ENCODE data around the gene PRAC1. TPM values are rescaled to one million over a fixed set of nuclear protein-coding genes. Genes with fewer than 3 reads are reported as not detected.

The PRAC1 gene
- total RNA-seq, 1 experiment from 2014 or later: not detected

DNA sequence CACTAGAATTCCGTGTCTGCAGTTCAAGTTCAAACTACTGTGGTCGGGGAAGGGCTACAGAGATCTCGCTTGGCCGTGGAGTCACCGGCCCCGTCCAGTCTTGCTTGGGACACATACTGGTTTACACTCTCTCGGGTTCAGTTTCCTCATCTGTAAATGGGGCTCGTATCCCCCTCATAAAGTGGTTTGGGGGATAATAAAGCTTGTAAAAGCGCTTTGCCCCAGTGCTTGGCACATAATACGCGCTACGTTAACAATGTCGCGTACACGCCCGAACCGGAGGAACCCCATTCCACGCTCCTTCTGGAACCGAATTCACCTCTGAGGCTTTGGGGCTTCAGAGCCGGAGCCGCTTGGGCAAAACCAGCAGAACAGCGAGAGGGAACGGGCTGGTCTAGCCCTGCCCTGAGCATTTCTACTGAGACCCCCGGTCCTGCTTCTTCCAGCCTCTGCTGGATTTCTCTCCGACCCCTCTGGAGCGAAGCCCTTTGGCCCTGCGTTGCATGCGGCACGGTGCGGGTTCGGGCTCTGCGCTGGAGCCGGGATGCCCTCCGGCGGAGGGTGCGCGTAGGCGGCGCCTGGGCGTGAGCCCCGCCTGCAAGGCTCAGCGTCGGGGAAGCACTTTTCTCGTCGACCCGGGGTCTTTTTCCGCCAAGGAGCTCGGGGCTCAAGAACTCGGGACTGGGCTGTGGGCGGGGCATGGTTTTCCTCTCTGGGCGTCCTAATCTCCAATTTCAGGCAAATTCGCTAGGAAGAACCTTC, 32.4 kb upstream of the PRAC1 start:
- 0 out of 2 replicates have a peak, but pooled peaks cover 6% of the 10 kb centered on the region for H3K27me3 ChIP-seq (ENCODE audit: insufficient read depth, low read length)
- no peaks in the 10 kb centered on the region for H3K36me3 ChIP-seq (ENCODE audit: control insufficient read depth in 1 of 2, insufficient read depth in 2 of 2, low read length in 2 of 2)
- TF ChIP-seq, protein P1, sequence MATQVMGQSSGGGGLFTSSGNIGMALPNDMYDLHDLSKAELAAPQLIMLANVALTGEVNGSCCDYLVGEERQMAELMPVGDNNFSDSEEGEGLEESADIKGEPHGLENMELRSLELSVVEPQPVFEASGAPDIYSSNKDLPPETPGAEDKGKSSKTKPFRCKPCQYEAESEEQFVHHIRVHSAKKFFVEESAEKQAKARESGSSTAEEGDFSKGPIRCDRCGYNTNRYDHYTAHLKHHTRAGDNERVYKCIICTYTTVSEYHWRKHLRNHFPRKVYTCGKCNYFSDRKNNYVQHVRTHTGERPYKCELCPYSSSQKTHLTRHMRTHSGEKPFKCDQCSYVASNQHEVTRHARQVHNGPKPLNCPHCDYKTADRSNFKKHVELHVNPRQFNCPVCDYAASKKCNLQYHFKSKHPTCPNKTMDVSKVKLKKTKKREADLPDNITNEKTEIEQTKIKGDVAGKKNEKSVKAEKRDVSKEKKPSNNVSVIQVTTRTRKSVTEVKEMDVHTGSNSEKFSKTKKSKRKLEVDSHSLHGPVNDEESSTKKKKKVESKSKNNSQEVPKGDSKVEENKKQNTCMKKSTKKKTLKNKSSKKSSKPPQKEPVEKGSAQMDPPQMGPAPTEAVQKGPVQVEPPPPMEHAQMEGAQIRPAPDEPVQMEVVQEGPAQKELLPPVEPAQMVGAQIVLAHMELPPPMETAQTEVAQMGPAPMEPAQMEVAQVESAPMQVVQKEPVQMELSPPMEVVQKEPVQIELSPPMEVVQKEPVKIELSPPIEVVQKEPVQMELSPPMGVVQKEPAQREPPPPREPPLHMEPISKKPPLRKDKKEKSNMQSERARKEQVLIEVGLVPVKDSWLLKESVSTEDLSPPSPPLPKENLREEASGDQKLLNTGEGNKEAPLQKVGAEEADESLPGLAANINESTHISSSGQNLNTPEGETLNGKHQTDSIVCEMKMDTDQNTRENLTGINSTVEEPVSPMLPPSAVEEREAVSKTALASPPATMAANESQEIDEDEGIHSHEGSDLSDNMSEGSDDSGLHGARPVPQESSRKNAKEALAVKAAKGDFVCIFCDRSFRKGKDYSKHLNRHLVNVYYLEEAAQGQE (IDR thresholded peaks at IDR 0.05; ENCODE audit: low read depth): no peak
- TF ChIP-seq, protein P2, sequence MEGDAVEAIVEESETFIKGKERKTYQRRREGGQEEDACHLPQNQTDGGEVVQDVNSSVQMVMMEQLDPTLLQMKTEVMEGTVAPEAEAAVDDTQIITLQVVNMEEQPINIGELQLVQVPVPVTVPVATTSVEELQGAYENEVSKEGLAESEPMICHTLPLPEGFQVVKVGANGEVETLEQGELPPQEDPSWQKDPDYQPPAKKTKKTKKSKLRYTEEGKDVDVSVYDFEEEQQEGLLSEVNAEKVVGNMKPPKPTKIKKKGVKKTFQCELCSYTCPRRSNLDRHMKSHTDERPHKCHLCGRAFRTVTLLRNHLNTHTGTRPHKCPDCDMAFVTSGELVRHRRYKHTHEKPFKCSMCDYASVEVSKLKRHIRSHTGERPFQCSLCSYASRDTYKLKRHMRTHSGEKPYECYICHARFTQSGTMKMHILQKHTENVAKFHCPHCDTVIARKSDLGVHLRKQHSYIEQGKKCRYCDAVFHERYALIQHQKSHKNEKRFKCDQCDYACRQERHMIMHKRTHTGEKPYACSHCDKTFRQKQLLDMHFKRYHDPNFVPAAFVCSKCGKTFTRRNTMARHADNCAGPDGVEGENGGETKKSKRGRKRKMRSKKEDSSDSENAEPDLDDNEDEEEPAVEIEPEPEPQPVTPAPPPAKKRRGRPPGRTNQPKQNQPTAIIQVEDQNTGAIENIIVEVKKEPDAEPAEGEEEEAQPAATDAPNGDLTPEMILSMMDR (IDR thresholded peaks at IDR 0.05 in 2 of 3, conservative IDR thresholded peaks at IDR 0.05 in 1 of 3; ENCODE audit: borderline replicate concordance in 1 of 3, insufficient read depth in 1 of 3, low read depth in 2 of 3, low read length in 2 of 3): no peak
- no peak for TF ChIP-seq ZFX (IDR thresholded peaks at IDR 0.05)
- TF ChIP-seq SP1 (IDR thresholded peaks at IDR 0.05; ENCODE audit: low read depth): no peak
- TF ChIP-seq SRF (IDR thresholded peaks at IDR 0.05; ENCODE audit: low read depth): no peak
- TF ChIP-seq FOSL1 (IDR thresholded peaks at IDR 0.05; ENCODE audit: low read depth): no peak
- no peak for TF ChIP-seq CBX3 (IDR thresholded peaks at IDR 0.05; ENCODE audit: low read depth)
- TF ChIP-seq JUND (IDR thresholded peaks at IDR 0.05): no peak
- no peak for TF ChIP-seq SIN3A (IDR thresholded peaks at IDR 0.05; ENCODE audit: low read depth)
- TF ChIP-seq TCF7L2 (IDR thresholded peaks at IDR 0.05; ENCODE audit: borderline replicate concordance, extremely low read depth, insufficient read depth, insufficient read length): no peak
- no peak for TF ChIP-seq ELF1 (IDR thresholded peaks at IDR 0.05; ENCODE audit: borderline replicate concordance, low read depth)
- TF ChIP-seq, protein P3, sequence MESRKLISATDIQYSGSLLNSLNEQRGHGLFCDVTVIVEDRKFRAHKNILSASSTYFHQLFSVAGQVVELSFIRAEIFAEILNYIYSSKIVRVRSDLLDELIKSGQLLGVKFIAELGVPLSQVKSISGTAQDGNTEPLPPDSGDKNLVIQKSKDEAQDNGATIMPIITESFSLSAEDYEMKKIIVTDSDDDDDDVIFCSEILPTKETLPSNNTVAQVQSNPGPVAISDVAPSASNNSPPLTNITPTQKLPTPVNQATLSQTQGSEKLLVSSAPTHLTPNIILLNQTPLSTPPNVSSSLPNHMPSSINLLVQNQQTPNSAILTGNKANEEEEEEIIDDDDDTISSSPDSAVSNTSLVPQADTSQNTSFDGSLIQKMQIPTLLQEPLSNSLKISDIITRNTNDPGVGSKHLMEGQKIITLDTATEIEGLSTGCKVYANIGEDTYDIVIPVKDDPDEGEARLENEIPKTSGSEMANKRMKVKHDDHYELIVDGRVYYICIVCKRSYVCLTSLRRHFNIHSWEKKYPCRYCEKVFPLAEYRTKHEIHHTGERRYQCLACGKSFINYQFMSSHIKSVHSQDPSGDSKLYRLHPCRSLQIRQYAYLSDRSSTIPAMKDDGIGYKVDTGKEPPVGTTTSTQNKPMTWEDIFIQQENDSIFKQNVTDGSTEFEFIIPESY (IDR thresholded peaks at IDR 0.05; ENCODE audit: extremely low read depth, insufficient replicate concordance, low read length): no peak
- TF ChIP-seq ZNF274 (IDR thresholded peaks at IDR 0.05; ENCODE audit: low read depth, low read length): no peak
- TF ChIP-seq EGR1 (IDR thresholded peaks at IDR 0.05; ENCODE audit: low read depth): no peak
- no peak for TF ChIP-seq POLR2A (IDR thresholded peaks at IDR 0.05; ENCODE audit: borderline replicate concordance, extremely low read depth, insufficient read depth, insufficient read length)
- no peak for TF ChIP-seq RAD21 (IDR thresholded peaks at IDR 0.05; ENCODE audit: low read depth)
- no peak for TF ChIP-seq CEBPB (IDR thresholded peaks at IDR 0.05; ENCODE audit: low read depth)
- TF ChIP-seq, protein P4, sequence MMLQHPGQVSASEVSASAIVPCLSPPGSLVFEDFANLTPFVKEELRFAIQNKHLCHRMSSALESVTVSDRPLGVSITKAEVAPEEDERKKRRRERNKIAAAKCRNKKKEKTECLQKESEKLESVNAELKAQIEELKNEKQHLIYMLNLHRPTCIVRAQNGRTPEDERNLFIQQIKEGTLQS (IDR thresholded peaks at IDR 0.05): no peak
- no peak for TF ChIP-seq EZH2 (IDR thresholded peaks at IDR 0.05)
- H3K9me2 ChIP-seq (ENCODE audit: insufficient read depth): no peaks in the 10 kb centered on the region
- no TSS peak for BruUV-seq (replicated peaks)
- H4K20me1 ChIP-seq (ENCODE audit: insufficient read depth): no peaks in the 10 kb centered on the region
- no peaks in the 10 kb centered on the region for H3K79me2 ChIP-seq (ENCODE audit: insufficient read depth, low read length)
- intact Hi-C loops (cut with micrococcal nuclease): no loop called here
- H3K4me2 ChIP-seq (ENCODE audit: low read length): no peak overlapping the region
- no peak overlapping the region for H3K9ac ChIP-seq (ENCODE audit: low read length)
- RAD21 ChIA-PET (ENCODE audit: low non-redundant PET in 1 of 2, low total read pairs in 2 of 2, uncharacterized antibody in 2 of 2, unreplicated experiment in 2 of 2): interaction anchor here in 1 of 2 experiments (0.6 kb wide), 1 partner anchor 26 kb away, joined by 4 read pairs; the partner anchor contains the start of gene HOXB13
- no peak overlapping the region for H3K27ac ChIP-seq (ENCODE audit: low read depth, low read length)
- POLR2A ChIA-PET: no interaction called here
- no peaks in the 10 kb centered on the region for H3K9me3 ChIP-seq (ENCODE audit: control insufficient read depth in 1 of 2, insufficient read depth in 1 of 2, low read depth in 1 of 2, low read length in 2 of 2)
- H3K4me3 ChIP-seq (replicated peaks in 1 of 2; ENCODE audit: low read depth in 1 of 2, low read length in 2 of 2): no peak overlapping the region
- CTCF ChIA-PET: no interaction called here
- no peak overlapping the region for H2AFZ ChIP-seq (ENCODE audit: low read depth, low read length, poor library complexity, severe bottlenecking)
- DNase-seq (ENCODE audit: low read depth, low spot score) (no peak), ATAC-seq (no peak)
- peaks cover 0 to 7% of the 10 kb centered on the region in 2 experiments; a peak in 1 of 4 replicates for H3K4me1 ChIP-seq (ENCODE audit: control insufficient read depth in 1 of 2, insufficient read depth in 2 of 2, low read length in 2 of 2)
